Measurements from ENCODE around the gene ACVRL1. TPM values are rescaled to one million over a fixed set of nuclear protein-coding genes. Genes with fewer than 3 reads are reported as not detected.

The ACVRL1 gene
- total RNA-seq, 2 donors from 2014 or later = 31.1 to 34.8 TPM

DNA sequence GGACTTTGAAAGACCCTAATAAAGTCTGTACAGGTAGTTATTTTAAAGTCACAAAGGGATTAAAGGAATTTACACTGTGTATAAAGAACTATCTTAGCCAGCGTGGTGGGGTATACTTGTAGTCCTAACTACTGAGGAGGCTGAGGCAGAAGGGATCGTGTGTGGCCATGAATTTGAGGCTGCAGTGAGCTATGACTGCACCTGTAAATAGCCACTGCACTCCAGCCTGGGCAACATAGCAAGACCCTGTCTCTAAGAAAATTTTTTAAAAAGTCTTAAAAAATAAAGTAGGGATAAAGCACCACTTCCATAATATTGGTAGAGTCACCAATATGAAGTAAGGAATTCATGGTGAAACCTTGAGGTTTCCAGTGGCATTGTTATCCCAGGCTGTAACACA lies 62.3 kb downstream of the ACVRL1 start:
- intact Hi-C loops (cut with DNase I) = no loop called here
- no peak for DNase-seq (ENCODE audit: low spot score)

DNA sequence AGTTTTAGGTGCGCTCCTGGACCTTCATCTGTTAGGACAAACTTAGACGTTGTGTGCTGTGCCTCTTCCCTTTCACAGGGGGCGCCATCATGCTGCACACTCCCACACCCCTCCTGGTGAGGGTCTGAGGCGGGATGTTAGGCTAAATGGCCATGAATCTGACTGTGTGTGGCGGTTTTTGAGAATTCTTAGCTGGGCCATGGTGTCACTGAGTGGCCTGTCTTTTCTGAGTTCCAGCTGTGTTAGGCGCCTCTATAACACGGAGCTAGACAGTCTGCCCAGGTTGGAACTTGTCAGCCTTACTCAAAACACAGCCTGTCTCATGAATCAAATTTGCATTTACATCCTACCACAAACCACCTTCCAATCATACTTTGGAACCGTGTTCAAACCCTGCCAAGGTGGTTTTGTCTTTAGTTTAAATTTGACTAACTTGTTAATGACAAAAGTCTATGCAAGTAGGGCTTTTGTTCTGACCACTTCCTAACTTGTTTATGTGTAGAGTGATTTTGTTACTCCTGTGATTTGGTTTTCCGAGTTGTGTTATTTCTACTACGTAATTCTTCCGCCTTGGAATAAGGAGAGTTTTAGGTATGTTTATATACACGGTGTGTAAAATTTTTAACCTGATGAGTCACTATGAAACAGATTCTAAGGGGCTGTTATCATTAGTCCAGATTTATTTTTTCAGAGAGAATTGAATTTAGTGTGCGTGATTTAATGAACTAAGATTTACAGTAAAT lies 63.8 kb downstream of the ACVRL1 start:
- Histone ChIP-seq H3K27me3 (replicated peaks; ENCODE audit: insufficient read depth) (no peaks in the 10 kb centered on the region), H3K36me3 (no peaks in the 10 kb centered on the region), H3K4me3 (no peak overlapping the region), H3K4me1 (replicated peaks) (peaks cover 12% of the 10 kb centered on the region), H3K27ac (no peak overlapping the region), H3K9me3 (no peaks in the 10 kb centered on the region)
- intact Hi-C loops (cut with DNase I) = no loop called here
- no peak for TF ChIP-seq POLR2A (IDR thresholded peaks at IDR 0.05)
- TF ChIP-seq POLR2AphosphoS5 (IDR thresholded peaks at IDR 0.05) = no peak
- TF ChIP-seq, protein P1, sequence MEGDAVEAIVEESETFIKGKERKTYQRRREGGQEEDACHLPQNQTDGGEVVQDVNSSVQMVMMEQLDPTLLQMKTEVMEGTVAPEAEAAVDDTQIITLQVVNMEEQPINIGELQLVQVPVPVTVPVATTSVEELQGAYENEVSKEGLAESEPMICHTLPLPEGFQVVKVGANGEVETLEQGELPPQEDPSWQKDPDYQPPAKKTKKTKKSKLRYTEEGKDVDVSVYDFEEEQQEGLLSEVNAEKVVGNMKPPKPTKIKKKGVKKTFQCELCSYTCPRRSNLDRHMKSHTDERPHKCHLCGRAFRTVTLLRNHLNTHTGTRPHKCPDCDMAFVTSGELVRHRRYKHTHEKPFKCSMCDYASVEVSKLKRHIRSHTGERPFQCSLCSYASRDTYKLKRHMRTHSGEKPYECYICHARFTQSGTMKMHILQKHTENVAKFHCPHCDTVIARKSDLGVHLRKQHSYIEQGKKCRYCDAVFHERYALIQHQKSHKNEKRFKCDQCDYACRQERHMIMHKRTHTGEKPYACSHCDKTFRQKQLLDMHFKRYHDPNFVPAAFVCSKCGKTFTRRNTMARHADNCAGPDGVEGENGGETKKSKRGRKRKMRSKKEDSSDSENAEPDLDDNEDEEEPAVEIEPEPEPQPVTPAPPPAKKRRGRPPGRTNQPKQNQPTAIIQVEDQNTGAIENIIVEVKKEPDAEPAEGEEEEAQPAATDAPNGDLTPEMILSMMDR (IDR thresholded peaks at IDR 0.05) = peak in 1 of 4 experiments; percentile 44
- WGBS = 53% methylated on average over 13 of the region's 13 CpGs
- DNase-seq (ENCODE audit: low spot score) = no peak

More for the DNA sequence above, 62.3 kb downstream of the ACVRL1 start:
- TF ChIP-seq, protein P1 (IDR thresholded peaks at IDR 0.05) = no peak
- TF ChIP-seq POLR2A (IDR thresholded peaks at IDR 0.05) (no peak), POLR2AphosphoS5 (IDR thresholded peaks at IDR 0.05) (no peak)
- Histone ChIP-seq H3K4me3 (no peak overlapping the region), H3K9me3 (no peaks in the 10 kb centered on the region), H3K27ac (no peak overlapping the region), H3K36me3 (no peaks in the 10 kb centered on the region), H3K27me3 (replicated peaks; ENCODE audit: insufficient read depth) (no peaks in the 10 kb centered on the region), H3K4me1 (replicated peaks) (peaks cover 8% of the 10 kb centered on the region)
- 90% methylated on average over 2 of the region's 2 CpGs for WGBS

DNA sequence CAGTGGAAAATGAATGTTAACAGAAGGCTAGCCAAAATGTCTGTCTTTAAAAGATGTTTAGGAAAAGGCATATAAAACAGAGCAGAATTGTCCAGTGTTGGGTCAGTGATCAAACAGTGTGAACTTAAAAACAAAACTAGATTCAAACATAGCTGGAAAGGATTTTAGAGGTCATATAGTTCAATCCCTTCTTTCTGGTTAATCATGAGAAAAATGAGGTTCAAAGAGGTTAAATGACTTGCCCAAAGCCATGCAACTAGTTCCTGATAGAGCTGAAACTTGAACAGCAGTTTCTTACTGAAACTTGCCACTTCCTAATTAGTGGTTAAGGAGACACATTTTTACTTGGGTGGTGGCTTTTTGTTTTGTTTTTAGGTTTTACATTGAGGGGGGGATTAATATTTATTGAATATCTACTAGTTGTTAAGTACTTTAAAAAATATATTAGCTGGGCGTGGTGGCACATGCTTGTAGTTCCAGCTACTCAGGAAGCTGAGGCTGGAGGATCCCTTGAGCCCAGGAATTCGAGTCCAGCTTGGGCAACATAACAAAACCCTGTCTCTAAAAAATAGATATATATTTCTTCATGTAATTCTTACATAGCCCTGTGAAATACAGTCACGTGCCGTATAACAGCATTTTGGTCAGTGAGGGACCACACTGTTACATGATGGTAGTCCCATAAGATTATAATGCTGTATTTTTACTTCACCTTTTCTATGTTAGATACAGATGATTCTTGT lies 64.5 kb downstream of the ACVRL1 start:
- no peak for DNase-seq (ENCODE audit: low spot score)
- WGBS = 75% methylated on average over 4 of the region's 4 CpGs
- no peak overlapping the region for H3K27ac ChIP-seq
- no peak overlapping the region for H3K4me3 ChIP-seq
- no peaks in the 10 kb centered on the region for H3K27me3 ChIP-seq (replicated peaks; ENCODE audit: insufficient read depth)
- no peaks in the 10 kb centered on the region for H3K36me3 ChIP-seq
- no peaks in the 10 kb centered on the region for H3K9me3 ChIP-seq
- peaks cover 12% of the 10 kb centered on the region for H3K4me1 ChIP-seq (replicated peaks)
- intact Hi-C loops (cut with DNase I) = no loop called here
- TF ChIP-seq POLR2A (IDR thresholded peaks at IDR 0.05) = no peak
- no peak for TF ChIP-seq POLR2AphosphoS5 (IDR thresholded peaks at IDR 0.05)
- TF ChIP-seq, protein P1 (IDR thresholded peaks at IDR 0.05) = no peak

DNA sequence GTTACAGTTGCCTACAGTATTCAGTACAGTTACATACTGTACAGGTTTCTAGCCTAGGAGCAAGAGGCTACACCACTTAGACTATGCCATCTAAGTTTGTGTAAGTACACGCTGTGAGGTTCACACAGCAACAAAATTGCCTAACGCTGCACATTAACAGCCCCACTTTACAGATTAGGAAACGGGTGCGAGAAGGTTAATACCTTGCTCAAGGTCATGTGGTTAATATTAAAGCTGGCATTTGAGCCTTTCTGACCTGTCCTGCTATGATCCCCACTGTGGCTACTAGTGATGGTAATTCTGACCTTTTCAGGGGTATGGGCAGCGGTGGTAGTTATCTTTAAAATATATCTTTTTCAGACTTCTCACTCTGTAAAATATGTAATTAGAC lies 65.1 kb downstream of the ACVRL1 start:
- Histone ChIP-seq H3K27me3 (replicated peaks; ENCODE audit: insufficient read depth) (no peaks in the 10 kb centered on the region), H3K27ac (no peak overlapping the region), H3K4me3 (no peak overlapping the region), H3K4me1 (replicated peaks) (peaks cover 12% of the 10 kb centered on the region), H3K9me3 (no peaks in the 10 kb centered on the region), H3K36me3 (no peaks in the 10 kb centered on the region)
- 83% methylated on average over 5 of the region's 5 CpGs for WGBS
- intact Hi-C loops (cut with DNase I) = no loop called here
- no peak for TF ChIP-seq POLR2A (IDR thresholded peaks at IDR 0.05)
- TF ChIP-seq POLR2AphosphoS5 (IDR thresholded peaks at IDR 0.05) = no peak
- TF ChIP-seq, protein P1 (IDR thresholded peaks at IDR 0.05) = no peak
- DNase-seq (ENCODE audit: low spot score) = no peak
